GM21447 (cell line): ENCODE measurements around the gene PDAP1.
"Not testable (repeated sequence)": the region's sequence is repeated elsewhere in the genome, so short reads cannot be mapped to it uniquely, and the experiment has no call there.

Source experiments
- ATAC-seq: cut with Tn5 transposase; IDR thresholded peaks from one replicate; pipeline ENCODE4 v1.9.1; 2021; ENCODE audit not compliant: unreplicated experiment

PDAP1 gene

GRCh38 chr7:99408379-99409191 is at the start of gene PDAP1, which contains the start of gene BUD31:
Gene PDAP1, minus strand, starts transcription at chr7:99408597. Its CDS starts 49 bp downstream, at chr7:99408548.
Gene BUD31, plus strand, starts transcription at chr7:99408969. Its CDS starts 2,124 bp downstream, at chr7:99411093.
- ATAC-seq: peak; percentile 79

DNA sequence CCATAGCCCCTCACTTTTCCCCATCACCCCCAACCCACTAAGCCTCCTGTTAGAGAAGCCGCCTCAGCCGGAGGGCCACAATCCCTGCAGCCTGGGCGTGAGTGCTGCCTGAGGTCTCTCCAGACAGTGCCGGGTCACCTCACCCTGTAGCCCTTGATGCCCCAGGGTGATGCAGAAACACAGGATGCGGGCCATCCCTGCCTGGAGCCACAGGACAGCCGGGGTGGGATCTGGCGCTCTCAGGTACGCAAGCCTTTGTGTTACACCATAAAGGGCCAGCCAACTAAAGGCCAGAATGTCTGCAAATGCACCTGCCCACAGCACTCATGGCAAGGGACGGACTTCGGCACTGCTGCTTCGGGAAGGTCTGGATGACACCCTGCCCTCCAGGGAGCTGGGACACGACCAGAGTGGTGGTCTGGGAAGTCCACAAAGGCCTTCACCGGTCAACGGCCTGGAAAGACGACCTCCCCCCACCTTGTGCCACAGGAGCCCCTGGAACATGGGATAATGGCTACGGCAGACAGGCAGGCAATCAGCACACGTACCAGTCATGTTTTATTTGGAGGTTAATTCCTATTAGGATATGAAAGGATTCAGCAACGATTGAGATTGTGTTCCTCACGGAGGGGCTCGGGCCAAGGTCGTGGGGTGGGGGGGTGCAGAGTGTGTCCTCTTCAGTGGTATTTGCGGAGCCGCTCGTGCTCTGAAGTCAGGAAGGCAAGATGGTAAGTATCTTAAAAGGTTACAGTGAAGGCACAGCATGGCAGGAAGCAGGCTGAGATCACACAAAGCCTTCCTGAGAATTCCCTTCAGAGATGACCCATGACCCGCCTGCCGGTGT is 49.5 kb upstream of the PDAP1 start:
- no peak for ATAC-seq

DNA sequence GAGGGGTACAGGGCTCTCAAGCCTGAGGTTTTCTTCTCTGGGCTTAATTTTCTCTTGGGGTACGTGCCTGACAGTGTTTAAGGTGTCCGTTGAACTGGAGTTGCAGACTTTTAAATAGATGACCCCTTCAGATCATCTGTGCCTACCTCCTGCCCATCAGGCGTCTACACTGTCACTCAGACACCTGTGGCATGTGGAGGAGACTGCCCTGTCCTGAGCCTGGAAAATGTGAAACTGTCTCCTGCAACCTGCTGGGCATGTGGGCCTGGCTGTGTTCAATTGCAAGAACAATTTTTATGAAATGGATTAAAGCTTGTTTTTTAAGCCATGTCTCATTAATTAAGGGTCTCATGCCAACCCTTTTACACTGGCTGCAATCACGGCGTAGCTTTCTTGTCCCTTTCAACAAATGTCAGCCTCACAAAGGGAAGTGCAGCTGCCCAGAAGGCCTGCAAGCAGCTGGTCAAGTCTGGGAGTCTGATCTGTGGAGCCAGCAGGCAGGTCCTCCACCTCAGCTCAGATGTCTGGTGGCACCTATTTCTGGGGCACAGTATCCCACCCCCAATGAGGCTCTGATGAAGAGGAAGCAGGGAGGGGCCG is 48.8 kb upstream of the PDAP1 start:
- no peak for ATAC-seq

DNA sequence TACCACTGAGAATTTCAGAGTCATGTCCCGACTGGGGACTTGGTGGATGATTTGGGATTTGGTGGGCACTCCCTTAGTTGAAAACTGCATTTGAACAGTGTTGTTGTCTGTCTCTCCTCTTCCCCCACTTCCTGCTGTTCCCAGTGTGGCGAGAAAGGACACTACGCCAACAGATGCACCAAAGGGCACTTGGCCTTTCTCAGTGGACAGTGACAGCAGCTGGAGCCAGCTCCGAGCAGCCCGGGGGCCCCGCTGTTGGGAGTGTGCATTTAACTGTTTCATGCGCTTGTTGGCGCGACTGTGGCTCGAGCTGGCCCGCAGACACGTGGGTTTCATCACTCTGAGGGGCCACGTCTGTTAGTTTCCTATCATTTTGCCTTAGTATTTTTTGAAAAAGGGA is 47.9 kb upstream of the PDAP1 start:
- no peak for ATAC-seq

- ATAC-seq: no peak
These were observed 47.5 kb upstream of the PDAP1 start for GRCh38 chr7:99455874-99456273.

- no peak for ATAC-seq
These were observed 44.7 kb upstream of the PDAP1 start for GRCh38 chr7:99453105-99453504.

GRCh38 chr7:99452541-99452940 is 44.1 kb upstream of the PDAP1 start:
- ATAC-seq: no peak

DNA sequence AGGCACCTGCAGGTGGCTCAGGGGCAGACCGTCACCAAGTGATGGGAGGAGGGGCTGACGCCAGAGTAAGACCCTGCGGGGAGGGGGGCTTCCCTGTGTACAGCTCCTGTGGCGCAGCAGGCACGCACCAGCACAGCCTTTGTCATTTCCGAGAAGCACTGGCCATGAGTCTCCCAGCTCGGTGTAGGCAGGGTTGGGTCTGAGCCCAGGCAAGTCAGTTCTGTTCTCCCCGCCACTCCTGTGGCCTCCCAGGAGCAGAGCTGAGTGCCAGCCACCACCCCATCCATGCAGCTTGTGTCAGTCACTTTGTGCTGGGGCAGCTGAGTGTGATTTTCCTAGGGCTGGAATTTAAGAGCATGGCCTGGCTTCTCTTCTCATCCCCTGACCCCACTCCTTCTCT is 43.5 kb upstream of the PDAP1 start:
- no peak for ATAC-seq

GRCh38 chr7:99449326-99449725 is 40.9 kb upstream of the PDAP1 start:
- no peak for ATAC-seq

- ATAC-seq: no peak
These were observed 40.5 kb upstream of the PDAP1 start for GRCh38 chr7:99448855-99449254.

DNA sequence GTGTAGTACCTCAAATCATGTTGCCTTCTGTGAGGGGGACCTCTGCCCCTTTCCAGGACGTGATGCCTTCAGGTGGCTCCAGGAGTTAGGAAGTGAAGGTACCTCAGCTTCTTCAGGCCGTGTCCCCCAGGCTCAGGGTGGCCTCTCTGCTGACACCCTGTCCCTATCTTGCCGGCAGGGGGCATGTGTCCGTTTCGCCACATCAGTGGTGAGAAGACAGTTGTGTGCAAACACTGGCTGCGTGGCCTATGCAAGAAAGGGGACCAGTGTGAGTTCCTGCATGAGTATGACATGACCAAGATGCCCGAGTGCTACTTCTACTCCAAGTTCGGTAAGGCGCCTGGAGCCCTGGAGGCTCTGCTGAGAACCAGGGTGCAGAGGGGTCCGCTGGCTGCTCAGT is 39.5 kb upstream of the PDAP1 start:
- ATAC-seq: no peak

DNA sequence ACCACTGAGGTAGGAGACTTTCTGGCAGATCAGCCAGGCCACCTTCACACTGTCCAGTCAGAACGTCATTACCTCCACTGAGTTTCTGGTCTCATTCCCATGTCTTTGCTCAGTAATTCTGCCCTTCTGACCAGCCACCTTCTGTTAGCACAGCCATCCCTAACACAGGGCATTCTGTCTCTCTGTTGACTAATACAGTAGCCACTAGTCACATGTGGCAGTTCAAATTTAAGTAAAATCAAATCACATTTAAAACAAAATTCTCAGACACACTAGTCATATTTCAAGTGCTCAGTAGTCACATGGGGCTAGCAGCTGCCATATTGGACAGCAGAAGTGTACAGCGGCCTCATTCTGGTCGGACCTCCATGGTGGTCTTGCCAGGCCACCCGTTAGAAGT is 37.7 kb upstream of the PDAP1 start:
- ATAC-seq: no peak

GRCh38 chr7:99440195-99440594 is 31.8 kb upstream of the PDAP1 start:
- ATAC-seq: no peak

DNA sequence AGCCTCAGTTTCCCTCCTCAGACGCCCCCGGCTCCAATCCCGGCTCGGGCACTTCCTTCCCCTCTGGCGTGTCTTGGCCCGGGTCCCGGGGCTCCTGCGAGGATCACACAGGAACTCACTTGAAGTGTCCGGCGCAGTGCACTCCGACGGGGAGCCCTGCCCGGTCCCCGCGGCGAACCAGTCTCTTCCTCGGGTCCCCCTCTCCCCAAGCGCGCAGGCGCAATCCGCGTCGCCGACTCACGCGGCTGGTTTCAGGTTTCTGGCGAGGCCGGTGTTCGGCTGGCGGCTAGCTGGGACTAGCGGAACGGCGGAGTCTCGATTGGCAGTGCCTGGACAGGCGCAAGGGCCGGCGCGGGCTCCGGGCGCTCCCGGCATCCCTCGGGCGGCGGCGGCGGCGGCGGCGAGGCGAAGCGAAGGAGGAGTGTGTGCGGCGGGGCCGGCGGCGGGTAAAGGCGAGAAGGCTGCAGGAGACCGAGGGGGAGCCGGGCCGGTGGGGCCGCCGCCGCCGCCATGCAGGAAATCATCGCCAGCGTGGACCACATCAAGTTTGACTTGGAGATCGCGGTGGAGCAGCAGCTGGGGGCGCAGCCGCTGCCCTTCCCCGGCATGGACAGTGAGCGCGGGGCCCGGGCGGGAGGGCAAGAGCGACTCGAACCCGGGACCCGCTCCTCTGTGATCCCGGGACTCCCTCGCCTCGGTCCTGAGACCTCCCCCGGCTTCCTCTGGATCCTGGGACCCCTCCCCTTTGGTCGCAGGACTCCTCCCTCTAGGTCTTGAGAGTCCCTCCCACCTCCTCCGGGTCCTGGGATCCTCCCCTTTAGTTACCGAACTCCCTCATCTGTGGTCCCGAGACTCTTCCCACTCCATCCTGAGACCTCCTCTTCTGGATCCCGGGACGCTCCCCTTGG is 30.4 kb upstream of the PDAP1 start, which contains the start of the genes CPSF4 and PTCD1:
Gene CPSF4, plus strand, starts transcription at position 371 of the 908 bp plus-strand sequence. Its CDS starts 140 bp downstream, at position 511.
Gene PTCD1, minus strand, starts transcription at position 226 of the 908 bp plus-strand sequence. CDS start 3,556 bp downstream, outside the sequence.
- ATAC-seq: peak; percentile 92

GRCh38 chr7:99437946-99438572 is 29.7 kb upstream of the PDAP1 start:
- no peak for ATAC-seq

GRCh38 chr7:99433158-99433557 is 24.8 kb upstream of the PDAP1 start:
- no peak for ATAC-seq

DNA sequence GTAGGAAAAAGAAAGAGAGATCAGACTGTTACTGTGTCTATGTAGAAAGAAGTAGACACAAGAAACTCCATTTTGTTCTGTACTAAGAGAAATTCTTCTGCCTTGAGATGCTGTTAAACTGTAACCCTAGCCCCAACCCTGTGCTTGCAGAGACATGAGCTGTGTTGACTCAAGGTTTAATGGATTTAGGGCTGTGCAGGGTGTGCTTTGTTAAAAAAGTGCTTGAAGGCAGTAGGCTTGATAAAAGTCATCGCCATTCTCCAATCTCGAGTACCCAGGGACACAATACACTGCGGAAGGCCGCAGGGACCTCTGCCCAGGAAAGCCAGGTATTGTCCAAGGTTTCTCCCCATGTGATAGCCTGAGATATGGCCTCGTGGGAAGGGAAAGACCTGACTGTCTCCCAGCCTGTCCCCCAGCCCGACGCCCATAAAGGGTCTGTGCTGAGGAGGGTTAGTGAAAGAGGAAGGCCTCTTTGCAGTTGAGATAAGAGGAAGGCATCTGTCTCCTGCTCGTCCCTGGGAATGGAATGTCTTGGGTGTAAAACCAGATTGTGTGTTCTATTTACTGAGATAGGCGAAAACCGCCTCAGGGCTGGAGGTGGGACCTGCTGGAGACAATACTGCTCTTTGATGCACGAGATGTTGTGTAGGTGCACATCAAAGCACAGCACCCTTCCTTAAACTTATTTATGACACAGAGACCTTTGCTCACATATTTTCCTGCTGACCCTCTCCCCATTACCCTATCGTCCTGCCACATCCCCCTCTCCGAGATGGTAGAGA is 23.6 kb upstream of the PDAP1 start:
- ATAC-seq: not testable (repeated sequence)

GRCh38 chr7:99429756-99430155 is 21.4 kb upstream of the PDAP1 start:
- ATAC-seq: no peak

DNA sequence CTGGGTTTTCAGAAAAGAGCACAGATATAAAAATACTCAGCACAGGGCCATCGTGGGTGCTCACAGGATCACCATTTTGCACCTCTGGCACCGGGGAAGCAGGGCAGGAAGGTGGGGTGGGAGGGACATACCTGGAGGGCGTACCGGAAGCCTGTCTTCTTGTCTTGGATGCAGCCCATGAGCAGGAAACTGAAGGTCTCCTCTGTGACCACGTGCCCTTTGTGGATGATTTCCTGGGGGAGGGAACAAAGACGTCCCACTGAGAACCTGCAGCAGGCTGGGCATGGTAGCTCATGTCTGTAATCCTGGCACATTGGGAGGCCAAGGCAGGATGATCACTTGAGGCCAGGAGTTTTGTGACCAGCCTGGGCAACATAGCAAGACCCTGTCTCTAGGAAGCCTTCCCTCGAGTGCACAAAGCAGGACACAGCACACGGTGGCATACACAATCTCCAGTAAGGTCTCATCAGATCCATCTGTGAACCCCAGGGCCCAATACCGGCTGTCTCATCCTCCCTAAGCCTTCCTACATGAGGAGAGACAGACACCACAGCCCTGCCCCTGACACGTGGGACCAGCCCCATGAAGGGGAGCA is 20.7 kb upstream of the PDAP1 start:
- no peak for ATAC-seq
